SK-N-SH treated with all-trans-retinoic acid at 6 μM for 48 hours (cell line): Measurements from ENCODE around the gene RUFY3.

ENCODE experiments used
- ATAC-seq: fragments of 200-7000 bp; cut with Tn5 transposase; 3 replicates; pipeline ENCODE4 v1.9.1; 2020; ENCODE audit warnings: mild to moderate bottlenecking, moderate library complexity
- ARNTL ChIP-seq: fragments of 450-650 bp; formaldehyde crosslinking; IDR thresholded peaks from 2 replicates; pipeline ENCODE4 v1.5.0; 2020; ENCODE audit warnings: low read depth, mild to moderate bottlenecking, moderate library complexity, borderline replicate concordance
- BACH2 ChIP-seq: fragments of 250-450 bp; sonication (Bioruptor Pico); IDR thresholded peaks from 2 replicates; pipeline ENCODE4 v1.9.0; 2021; ENCODE audit warnings: mild to moderate bottlenecking, borderline replicate concordance
- CREB5 ChIP-seq: fragments of 250-450 bp; sonication (Bioruptor Pico); IDR thresholded peaks from 2 replicates; pipeline ENCODE4 v1.5.1; 2020; ENCODE audit warnings: low read depth, mild to moderate bottlenecking, moderate library complexity
- CSDC2 ChIP-seq: fragments of 250-450 bp; sonication (Bioruptor Pico); IDR thresholded peaks from 2 replicates; pipeline ENCODE4 v1.5.0; 2020; ENCODE audit warnings: mild to moderate bottlenecking, moderate library complexity
- CSRNP3 ChIP-seq: fragments of 250-450 bp; sonication (Bioruptor Pico); IDR thresholded peaks from 2 replicates; pipeline ENCODE4 v1.5.1; 2021; ENCODE audit warnings: mild to moderate bottlenecking, moderate library complexity
- ESRRG ChIP-seq: fragments of 250-450 bp; sonication (Bioruptor Pico); IDR thresholded peaks from 2 replicates; pipeline ENCODE4 v1.6.1; 2021; ENCODE audit warnings: mild to moderate bottlenecking
- ISL1 ChIP-seq: fragments of 250-450 bp; sonication (Bioruptor Pico); IDR thresholded peaks from 2 replicates; pipeline ENCODE4 v2.1.2; 2022; ENCODE audit warnings: mild to moderate bottlenecking, moderate library complexity
- OSR1 ChIP-seq: fragments of 250-450 bp; sonication (Bioruptor Pico); IDR thresholded peaks from 2 replicates; pipeline ENCODE4 v1.8.0; 2022; ENCODE audit warnings: moderate library complexity, mild to moderate bottlenecking, inconsistent platforms
- PATZ1 ChIP-seq: fragments of 250-450 bp; sonication (Bioruptor Pico); IDR thresholded peaks from 2 replicates; pipeline ENCODE4 v1.8.0; 2020; ENCODE audit warnings: mild to moderate bottlenecking, moderate library complexity, borderline replicate concordance
- POU6F1 ChIP-seq: fragments of 250-450 bp; sonication (Bioruptor Pico); IDR thresholded peaks from 2 replicates; pipeline ENCODE4 v1.8.0; 2021; ENCODE audit warnings: low read depth, mild to moderate bottlenecking, moderate library complexity, borderline replicate concordance
- PPARA ChIP-seq: fragments of 250-450 bp; sonication (Bioruptor Pico); IDR thresholded peaks from 2 replicates; pipeline ENCODE4 v1.5.0; 2020; ENCODE audit warnings: mild to moderate bottlenecking, borderline replicate concordance
- RARB ChIP-seq: fragments of 250-450 bp; sonication (Bioruptor Pico); IDR thresholded peaks from 2 replicates; pipeline ENCODE4 v1.8.0; 2021; ENCODE audit warnings: mild to moderate bottlenecking, moderate library complexity
- TCF4 ChIP-seq: fragments of 250-450 bp; sonication (Bioruptor Pico); IDR thresholded peaks from 2 replicates; pipeline ENCODE4 v1.8.0; 2021; ENCODE audit warnings: mild to moderate bottlenecking, moderate library complexity, borderline replicate concordance
- TOX ChIP-seq: fragments of 250-450 bp; sonication (Bioruptor Pico); IDR thresholded peaks from 2 replicates; pipeline ENCODE4 v1.8.0; 2021; ENCODE audit warnings: mild to moderate bottlenecking, moderate library complexity, borderline replicate concordance
- TSHZ2 ChIP-seq: fragments of 250-450 bp; sonication (Bioruptor Pico); IDR thresholded peaks from 2 replicates; pipeline ENCODE4 v1.5.0; 2020; ENCODE audit warnings: mild to moderate bottlenecking, moderate library complexity
- ZC3H10 ChIP-seq: fragments of 250-450 bp; sonication (Bioruptor Pico); IDR thresholded peaks from 2 replicates; pipeline ENCODE4 v1.5.1; 2021; ENCODE audit warnings: mild to moderate bottlenecking, moderate library complexity
- ZFP30 ChIP-seq: fragments of 450-650 bp; formaldehyde crosslinking; IDR thresholded peaks from 2 replicates; pipeline ENCODE4 v1.5.0; 2022; ENCODE audit warnings: mild to moderate bottlenecking, moderate library complexity
- ZNF565 ChIP-seq: fragments of 450-650 bp; formaldehyde crosslinking; conservative IDR thresholded peaks from 2 replicates; pipeline ENCODE4 v1.5.0; 2020; ENCODE audit warnings: low read depth, mild to moderate bottlenecking, moderate library complexity

RUFY3 gene

GRCh38 chr4:70703619-70704214 lies 18.0 kb upstream of the RUFY3 start:
- no peak for TF ChIP-seq TSHZ2 (CRISPR knock-in tag)
- no peak for ATAC-seq

- peak; percentile 14; the same call in 1 of the 2 replicates for TF ChIP-seq TSHZ2 (CRISPR knock-in tag)
- no peak for TF ChIP-seq ESRRG (CRISPR knock-in tag)
- no peak for TF ChIP-seq OSR1
- peak; percentile 79; the same call in 1 of the 2 replicates for TF ChIP-seq PATZ1 (CRISPR knock-in tag)
- TF ChIP-seq BACH2 (CRISPR knock-in tag) = no peak
- no peak for TF ChIP-seq CSRNP3 (CRISPR knock-in tag)
- TF ChIP-seq POU6F1 = no peak
- no peak for TF ChIP-seq PPARA (CRISPR knock-in tag)
- no peak for TF ChIP-seq ZC3H10 (CRISPR knock-in tag)
- no peak for TF ChIP-seq CSDC2
- no peak for TF ChIP-seq RARB
- TF ChIP-seq ARNTL (CRISPR knock-in tag) = no peak
- TF ChIP-seq ZNF565 (CRISPR knock-in tag) = no peak
- no peak for TF ChIP-seq ZFP30
- peak; percentile 75 for ATAC-seq
Measured at GRCh38 chr4:70704215-70704930, 17.4 kb upstream of the RUFY3 start.

- TF ChIP-seq OSR1 (no peak), CSDC2 (no peak), BACH2 (CRISPR knock-in tag) (no peak), TOX (CRISPR knock-in tag) (no peak), ISL1 (CRISPR knock-in tag) (no peak), RARB (no peak), POU6F1 (no peak), PPARA (CRISPR knock-in tag) (no peak), ZC3H10 (CRISPR knock-in tag) (no peak), ZFP30 (no peak), CREB5 (CRISPR knock-in tag) (no peak), ESRRG (CRISPR knock-in tag) (no peak), TCF4 (no peak)
- ATAC-seq = peak; percentile 34
Measured at GRCh38 chr4:70704931-70705182, 16.9 kb upstream of the RUFY3 start.
